Stomach (tissue), 9 donors: ENCODE results near the gene CEBPE. TPM values are rescaled to one million over a fixed set of nuclear protein-coding genes. Genes with fewer than 3 reads are reported as not detected.

Source experiments
- DNase-seq, 2 donors: peaks; one replicate each; pipeline versions ENCODE4 v3.0.0 to v3.0.0-alpha.2; 2013 to 2019
- H3K27ac ChIP-seq, 5 donors: fragments of 200-600 bp in 4 of 5; sonication (generic) in 4 of 5; one replicate each; pipeline ENCODE4 v1.5.1; 2013 to 2019; ENCODE audit warnings: mild to moderate bottlenecking in 1 of 5, moderate library complexity in 1 of 5
- H3K27me3 ChIP-seq, 3 donors: fragments of 200-600 bp; sonication (generic); one replicate each; pipeline ENCODE4 v1.5.1; 2017 to 2019; ENCODE audit warnings: mixed run types in 1 of 3
- H3K36me3 ChIP-seq, 4 donors: fragments of 200-600 bp; sonication (generic); 1 replicate in 3 of 4; 2 replicates in 1 of 4; pipeline ENCODE4 v1.5.1; 2016 to 2019
- H3K4me1 ChIP-seq, 4 donors: fragments of 200-600 bp; sonication (generic); one replicate each; pipeline ENCODE4 v1.5.1; 2016 to 2019
- H3K4me3 ChIP-seq, 4 donors: fragments of 200-600 bp; sonication (generic) in 3 of 4; one replicate each; pipeline ENCODE4 v1.5.1; 2016 to 2019; ENCODE audit warnings: mild to moderate bottlenecking in 1 of 4
- H3K9me3 ChIP-seq, 4 donors: fragments of 200-600 bp; sonication (generic); one replicate each; pipeline ENCODE4 v1.5.1; 2016 to 2019
- CTCF ChIP-seq, 7 experiments: fragments of 450-650 bp in 4 of 7; fragments of 200-600 bp in 3 of 7; sonication (generic) in 3 of 7; IDR thresholded peaks; one replicate each; pipeline ENCODE4 v1.5.1; 2016 to 2019; ENCODE audit warnings: antibody characterized with exemption in 7 of 7, control low read depth in 2 of 7, mild to moderate bottlenecking in 1 of 7
- EP300 ChIP-seq: sonication (generic); formaldehyde crosslinking; IDR thresholded peaks from one replicate; pipeline ENCODE4 v1.6.1; 2017; ENCODE audit warnings: antibody characterized with exemption
- POLR2A ChIP-seq, 4 donors: fragments of 450-650 bp; IDR thresholded peaks; one replicate each; pipeline ENCODE4 v1.6.1; 2016; ENCODE audit warnings: antibody characterized with exemption in 4 of 4, control low read depth in 2 of 4, mild to moderate bottlenecking in 1 of 4, moderate library complexity in 1 of 4
- POLR2AphosphoS5 ChIP-seq, 3 donors: sonication (generic); formaldehyde crosslinking; IDR thresholded peaks; one replicate each; pipeline ENCODE4 v1.6.1; 2016; ENCODE audit warnings: antibody characterized with exemption in 3 of 3
- WGBS, 5 donors: extraction: QIAGEN DNeasy Blood & Tissue Kit in 3 of 5; methylation state at CpG; one replicate each; pipeline versions ENCODE4 v1.1.5 to v1.1.7; 2013 to 2018; 5-methylcytosine and 5-hydroxymethylcytosine counted together
- intact Hi-C: fragments of 100-400 bp; cut with DNase I; formaldehyde crosslinking; loops from one replicate; pipeline ENCODE4 v1.15.1; 2023; ENCODE audit warnings: low total_unique reads
- polyA plus RNA-seq, 3 donors: library from polyadenylated mRNA; stranded (reverse); fragments of 200-250 nt; gene quantifications; one replicate each; pipeline ENCODE4 v1.2.3, GENCODE V29; 2013
- total RNA-seq, 5 donors: library from RNA; depleted of rRNA; stranded (reverse); fragments of >200 nt; gene quantifications; one replicate each; pipeline versions ENCODE4 v1.1.0 to v1.2.3, GENCODE V29; 2014 to 2016
- donor health status: healthy with polysubstance abuse.
- donor health status: Bipolar disorder and iron deficiency.
- donor health status: healthy.

Gene CEBPE
- total and polyA plus RNA-seq, 8 donors = 0.37 TPM; not detected in 7

GRCh38 chr14:23127861-23128260 is 8.8 kb upstream of the CEBPE start:
- intact Hi-C loops = no loop called here
- no peak for TF ChIP-seq EP300
- no peak for TF ChIP-seq POLR2AphosphoS5 (IDR thresholded peaks at IDR 0.05)
- TF ChIP-seq POLR2A (IDR thresholded peaks at IDR 0.05) = no peak
- no peak for TF ChIP-seq CTCF (IDR thresholded peaks at IDR 0.05)
- no peak overlapping the region for H3K27ac ChIP-seq

GRCh38 chr14:23126548-23127278 is 7.7 kb upstream of the CEBPE start:
- 81 to 88% (median 84%) methylated on average over 8 of the region's 8 CpGs for WGBS, 5 donors
- no peak overlapping the region for H3K4me3 ChIP-seq
- H3K27ac ChIP-seq = peak overlapping the region in 1 of 5 donors; percentile 25

More at GRCh38 chr14:23127861-23128260, 8.8 kb upstream of the CEBPE start:
- Histone ChIP-seq H3K4me1 (peaks cover 0 to 38% (median 8%) of the 10 kb centered on the region in 4 donors), H3K9me3 (no peaks in the 10 kb centered on the region), H3K4me3 (no peak overlapping the region), H3K27me3 (no peaks in the 10 kb centered on the region), H3K36me3 (peaks cover 28 to 68% (median 65%) of the 10 kb centered on the region in 4 donors)
- no peak for DNase-seq
- 85 to 94% (median 91%) methylated on average over 3 of the region's 3 CpGs for WGBS, 5 donors

GRCh38 chr14:23125933-23126524 is 7.0 kb upstream of the CEBPE start:
- Histone ChIP-seq H3K4me3 (no peak overlapping the region), H3K27me3 (no peaks in the 10 kb centered on the region), H3K4me1 (peaks cover 7 to 47% (median 18%) of the 10 kb centered on the region in 4 donors), H3K36me3 (peaks cover 25 to 50% (median 48%) of the 10 kb centered on the region in 4 donors), H3K27ac (peak overlapping the region in 2 of 5 donors; percentile 19 to 25), H3K9me3 (no peaks in the 10 kb centered on the region)
- TF ChIP-seq POLR2A (IDR thresholded peaks at IDR 0.05) (no peak), CTCF (IDR thresholded peaks at IDR 0.05) (no peak), EP300 (no peak), POLR2AphosphoS5 (IDR thresholded peaks at IDR 0.05) (no peak)
- DNase-seq = no peak
- intact Hi-C loops = no loop called here
- WGBS, 5 donors = 64 to 73% (median 66%) methylated on average over 8 to 9 of the region's 9 CpGs

More at GRCh38 chr14:23126548-23127278, 7.7 kb upstream of the CEBPE start:
- H3K27me3 ChIP-seq = no peaks in the 10 kb centered on the region
- intact Hi-C loops = no loop called here
- peaks cover 28 to 57% (median 55%) of the 10 kb centered on the region in 4 donors for H3K36me3 ChIP-seq
- H3K9me3 ChIP-seq = no peaks in the 10 kb centered on the region
- TF ChIP-seq EP300 (no peak), POLR2AphosphoS5 (IDR thresholded peaks at IDR 0.05) (no peak), CTCF (IDR thresholded peaks at IDR 0.05) (no peak), POLR2A (IDR thresholded peaks at IDR 0.05) (no peak)
- no peak for DNase-seq
- H3K4me1 ChIP-seq = peaks cover 0 to 44% (median 12%) of the 10 kb centered on the region in 4 donors

GRCh38 chr14:23125011-23125410 is 6.0 kb upstream of the CEBPE start:
- H3K27ac ChIP-seq = peak overlapping the region in 1 of 5 donors; percentile 25
- peaks cover 9 to 50% (median 21%) of the 10 kb centered on the region in 4 donors for H3K4me1 ChIP-seq
- intact Hi-C loops = no loop called here
- peaks cover 25 to 42% (median 39%) of the 10 kb centered on the region in 4 donors for H3K36me3 ChIP-seq
- DNase-seq = no peak
- no peaks in the 10 kb centered on the region for H3K27me3 ChIP-seq
- H3K4me3 ChIP-seq = no peak overlapping the region
- WGBS, 5 donors = 40 to 68% (median 49%) methylated on average over 3 of the region's 3 CpGs
- no peak for TF ChIP-seq POLR2A (IDR thresholded peaks at IDR 0.05)
- TF ChIP-seq EP300 = no peak
- no peak for TF ChIP-seq POLR2AphosphoS5 (IDR thresholded peaks at IDR 0.05)
- TF ChIP-seq CTCF (IDR thresholded peaks at IDR 0.05) = no peak
- no peaks in the 10 kb centered on the region for H3K9me3 ChIP-seq
